Mesendoderm (in vitro differentiated cells): Measurements from ENCODE around the gene RBMS3.

Experiments
- DNase-seq: peaks from one replicate; pipeline ENCODE4 v3.0.0; 2013
- H2AK5ac ChIP-seq: 2 replicates; pipeline ENCODE4 v1.6.1; 2013; ENCODE audit warnings: low read length, inconsistent platforms
- H2BK120ac ChIP-seq: 2 replicates; pipeline ENCODE4 v1.6.1; 2013; ENCODE audit warnings: low read depth, mild to moderate bottlenecking, low read length, moderate library complexity, mixed read lengths
- H2BK15ac ChIP-seq: replicated peaks from 2 replicates; pipeline ENCODE4 v1.6.1; 2013; ENCODE audit warnings: low read depth, mild to moderate bottlenecking, moderate library complexity
- H2BK5ac ChIP-seq: 2 replicates; pipeline ENCODE4 v1.6.1; 2013; ENCODE audit warnings: low read length, inconsistent platforms
- H3K18ac ChIP-seq: 2 replicates; pipeline ENCODE4 v1.6.1; 2013; ENCODE audit warnings: mild to moderate bottlenecking, low read length, mixed read lengths
- H3K23ac ChIP-seq: one replicate; pipeline ENCODE4 v1.6.1; 2013; ENCODE audit warnings: low read length
- H3K27ac ChIP-seq: 2 replicates; pipeline ENCODE4 v1.5.1; 2013; ENCODE audit warnings: low read depth, mild to moderate bottlenecking, inconsistent platforms, low read length, moderate library complexity
- H3K27me3 ChIP-seq: 2 replicates; pipeline ENCODE4 v1.6.1; 2013; ENCODE audit warnings: low read length, control low read depth, mild to moderate bottlenecking, inconsistent platforms; ENCODE audit not compliant: insufficient read depth, poor library complexity
- H3K36me3 ChIP-seq: 2 replicates; pipeline ENCODE4 v1.6.1; 2013; ENCODE audit warnings: low read length, inconsistent platforms; ENCODE audit not compliant: control insufficient read depth, insufficient read depth
- H3K4ac ChIP-seq: one replicate; pipeline ENCODE4 v1.6.1; 2013; ENCODE audit warnings: low read depth, mild to moderate bottlenecking, low read length, moderate library complexity
- H3K4me1 ChIP-seq: 2 replicates; pipeline ENCODE4 v1.6.1; 2013; ENCODE audit warnings: low read depth, low read length, inconsistent platforms; ENCODE audit not compliant: control insufficient read depth
- H3K4me2 ChIP-seq: 2 replicates; pipeline ENCODE4 v1.6.1; 2013; ENCODE audit warnings: low read length
- H3K4me3 ChIP-seq: 2 replicates; pipeline ENCODE4 v1.5.1; 2013; ENCODE audit warnings: mild to moderate bottlenecking, low read length
- H3K56ac ChIP-seq: one replicate; pipeline ENCODE4 v1.6.1; 2013; ENCODE audit warnings: low read length
- H3K79me1 ChIP-seq: 2 replicates; pipeline ENCODE4 v1.6.1; 2013; ENCODE audit warnings: low read length, inconsistent platforms
- H3K79me2 ChIP-seq: 2 replicates; pipeline ENCODE4 v1.6.1; 2013; ENCODE audit warnings: mild to moderate bottlenecking, low read length; ENCODE audit not compliant: control insufficient read depth, insufficient read depth
- H3K9ac ChIP-seq: 2 replicates; pipeline ENCODE4 v1.6.1; 2013; ENCODE audit warnings: low read length, inconsistent platforms
- H4K5ac ChIP-seq: one replicate; pipeline ENCODE4 v1.6.1; 2013; ENCODE audit warnings: low read length
- H4K8ac ChIP-seq: one replicate; pipeline ENCODE4 v1.6.1; 2013; ENCODE audit warnings: low read depth, mild to moderate bottlenecking, control low read depth, low read length, moderate library complexity
- WGBS: extraction: QIAGEN DNeasy Blood & Tissue Kit; methylation state at CpG from one replicate; pipeline ENCODE4 v1.1.7; 2013; ENCODE audit warnings: low lambda C conversion rate, missing lambda C conversion rate; ENCODE audit not compliant: insufficient coverage; ENCODE audit errors: extremely low coverage; 5-methylcytosine and 5-hydroxymethylcytosine counted together

Gene RBMS3

DNA sequence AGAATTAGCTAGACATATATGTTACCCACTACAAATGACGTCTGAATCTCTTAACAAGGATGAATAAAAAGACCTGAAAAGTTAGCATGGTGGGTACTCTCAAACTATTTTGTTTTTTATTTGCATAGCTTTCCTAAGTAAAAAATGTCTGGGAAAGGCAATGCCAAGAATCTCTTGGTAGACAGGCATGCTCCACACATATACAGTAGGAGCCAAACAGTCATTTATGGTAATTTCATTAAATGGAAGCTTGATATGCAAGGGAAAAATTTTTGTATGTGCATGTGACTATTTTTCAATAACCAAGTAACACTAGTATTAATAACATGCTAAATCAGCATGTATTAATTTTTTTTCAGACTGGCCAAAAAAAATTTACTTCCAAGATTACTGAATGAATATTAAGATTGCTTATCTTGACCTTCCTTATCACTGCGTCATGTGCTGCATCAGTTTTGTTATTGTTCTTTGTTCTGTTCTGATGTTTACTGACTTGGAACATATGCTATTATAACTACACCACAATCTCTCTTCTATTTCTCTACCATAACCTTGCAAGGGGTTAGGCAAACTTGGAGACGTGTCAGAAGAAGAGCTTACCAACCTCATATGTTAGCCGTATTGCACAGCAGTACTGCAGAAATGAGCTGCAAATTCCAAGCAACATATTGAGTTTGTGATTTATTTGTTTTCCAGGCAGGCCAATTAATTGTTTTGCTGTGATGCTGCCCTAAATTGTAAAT lies 255.3 kb downstream of the RBMS3 start:
- Histone ChIP-seq H3K56ac (no peak overlapping the region), H4K8ac (no peak overlapping the region), H3K27me3 (no peaks in the 10 kb centered on the region), H3K18ac (no peak overlapping the region), H4K5ac (no peak overlapping the region), H3K4me2 (no peak overlapping the region), H2BK15ac (no peak overlapping the region), H2AK5ac (no peak overlapping the region), H3K9ac (no peak overlapping the region), H3K4ac (no peak overlapping the region), H3K4me3 (no peak overlapping the region), H3K79me2 (no peaks in the 10 kb centered on the region), H2BK5ac (no peak overlapping the region), H3K27ac (no peak overlapping the region), H2BK120ac (no peak overlapping the region), H3K36me3 (no peaks in the 10 kb centered on the region), H3K79me1 (no peaks in the 10 kb centered on the region), H3K23ac (no peak overlapping the region), H3K4me1 (no peaks in the 10 kb centered on the region)
- no CpG with 5 or more reads among the region's 4 CpGs for WGBS
- DNase-seq = no peak

DNA sequence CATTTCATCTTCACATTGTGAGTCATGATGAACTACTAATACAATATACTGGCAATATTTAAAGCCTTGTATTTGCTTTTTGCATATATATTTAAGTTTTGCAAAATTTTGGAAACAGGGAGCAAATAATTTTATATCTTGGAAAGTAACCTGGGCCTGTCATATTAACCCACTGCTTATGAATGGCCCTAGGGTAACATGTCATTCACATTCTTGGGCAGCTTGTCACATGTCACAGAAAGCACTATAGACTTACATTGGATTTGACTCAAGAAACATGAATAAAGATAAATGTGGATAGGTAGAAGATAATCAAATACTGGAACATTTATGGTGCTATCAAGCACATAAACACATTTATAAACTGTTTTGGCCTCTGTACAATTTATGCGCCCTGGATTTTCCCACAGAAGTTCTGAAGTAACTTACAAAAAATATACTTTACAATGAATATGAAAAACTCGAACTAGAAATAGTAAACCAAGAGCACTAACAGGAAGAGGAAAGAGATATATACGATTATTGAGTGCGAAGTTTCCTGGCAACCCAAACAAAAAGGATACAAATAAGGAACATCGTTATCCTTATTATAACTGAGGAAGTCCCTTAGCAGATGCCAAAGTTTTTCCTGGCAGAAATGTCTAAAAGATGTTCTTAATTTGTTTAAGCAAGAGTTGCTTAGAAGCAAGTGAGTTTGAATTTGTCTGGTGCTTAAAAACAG lies 257.2 kb downstream of the RBMS3 start:
- Histone ChIP-seq H3K27ac (no peak overlapping the region), H2AK5ac (no peak overlapping the region), H3K4me3 (no peak overlapping the region), H3K27me3 (no peaks in the 10 kb centered on the region), H3K4me1 (no peaks in the 10 kb centered on the region), H3K56ac (no peak overlapping the region), H4K8ac (no peak overlapping the region), H2BK120ac (no peak overlapping the region), H3K79me1 (no peaks in the 10 kb centered on the region), H3K23ac (no peak overlapping the region), H3K9ac (no peak overlapping the region), H2BK15ac (no peak overlapping the region), H3K4ac (no peak overlapping the region), H3K18ac (no peak overlapping the region), H2BK5ac (no peak overlapping the region), H3K4me2 (no peak overlapping the region), H4K5ac (no peak overlapping the region), H3K79me2 (no peaks in the 10 kb centered on the region), H3K36me3 (no peaks in the 10 kb centered on the region)
- no peak for DNase-seq
- WGBS = no CpG with 5 or more reads among the region's 5 CpGs

DNA sequence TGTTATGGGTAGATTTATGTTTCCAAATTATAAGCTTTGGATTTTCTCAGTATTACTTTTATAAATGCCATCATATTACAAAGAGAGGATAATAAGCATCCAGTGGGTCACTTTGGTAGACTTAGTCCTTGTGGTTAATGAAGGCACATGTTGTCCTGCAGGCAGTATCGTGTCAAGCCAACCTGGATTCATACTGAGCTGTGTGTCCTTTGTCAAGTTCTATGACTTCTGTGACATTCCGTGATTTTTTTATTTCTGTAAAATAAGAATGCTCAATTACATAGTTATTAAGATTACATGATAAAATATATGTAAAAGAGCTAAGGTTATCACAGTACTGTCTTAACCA lies 257.7 kb downstream of the RBMS3 start:
- Histone ChIP-seq H3K4me3 (no peak overlapping the region), H3K4ac (no peak overlapping the region), H4K5ac (no peak overlapping the region), H3K23ac (no peak overlapping the region), H3K18ac (no peak overlapping the region), H3K27me3 (no peaks in the 10 kb centered on the region), H2BK15ac (no peak overlapping the region), H2AK5ac (no peak overlapping the region), H3K9ac (no peak overlapping the region), H3K56ac (no peak overlapping the region), H3K27ac (no peak overlapping the region), H3K79me1 (no peaks in the 10 kb centered on the region), H4K8ac (no peak overlapping the region), H3K36me3 (no peaks in the 10 kb centered on the region), H3K4me1 (no peaks in the 10 kb centered on the region), H2BK5ac (no peak overlapping the region), H2BK120ac (no peak overlapping the region), H3K4me2 (no peak overlapping the region), H3K79me2 (no peaks in the 10 kb centered on the region)
- no CpG with 5 or more reads among the region's 2 CpGs for WGBS
- DNase-seq = no peak

DNA sequence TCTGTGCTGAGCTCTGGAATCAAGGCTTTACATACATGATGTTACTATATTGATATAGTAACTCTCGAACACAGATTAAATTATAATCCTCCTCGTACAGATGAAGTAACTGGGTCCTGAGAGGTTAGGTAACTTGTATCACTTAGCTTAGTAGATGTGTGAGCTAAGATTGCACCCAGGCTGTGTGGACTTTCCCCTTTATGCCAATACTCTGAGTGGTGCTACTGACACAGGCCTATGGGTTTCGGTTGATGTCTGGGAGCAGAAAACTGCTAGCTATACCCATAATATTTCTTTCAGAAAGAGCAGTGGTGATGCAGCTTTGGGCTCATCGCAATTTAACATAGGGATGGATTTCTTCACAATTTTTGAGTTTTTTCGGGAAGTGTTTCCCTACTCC lies 259.7 kb downstream of the RBMS3 start:
- Histone ChIP-seq H2BK15ac (no peak overlapping the region), H3K4me3 (no peak overlapping the region), H3K4ac (peak overlapping the region; percentile 31), H3K27ac (no peak overlapping the region), H4K8ac (no peak overlapping the region), H3K79me2 (no peaks in the 10 kb centered on the region), H3K4me1 (no peaks in the 10 kb centered on the region), H2BK120ac (no peak overlapping the region), H3K56ac (no peak overlapping the region), H4K5ac (no peak overlapping the region), H3K79me1 (no peaks in the 10 kb centered on the region), H3K27me3 (no peaks in the 10 kb centered on the region), H3K4me2 (no peak overlapping the region), H3K36me3 (no peaks in the 10 kb centered on the region), H3K18ac (no peak overlapping the region), H2AK5ac (no peak overlapping the region), H3K9ac (no peak overlapping the region), H3K23ac (no peak overlapping the region), H2BK5ac (no peak overlapping the region)
- no CpG with 5 or more reads among the region's 5 CpGs for WGBS
- no peak for DNase-seq

DNA sequence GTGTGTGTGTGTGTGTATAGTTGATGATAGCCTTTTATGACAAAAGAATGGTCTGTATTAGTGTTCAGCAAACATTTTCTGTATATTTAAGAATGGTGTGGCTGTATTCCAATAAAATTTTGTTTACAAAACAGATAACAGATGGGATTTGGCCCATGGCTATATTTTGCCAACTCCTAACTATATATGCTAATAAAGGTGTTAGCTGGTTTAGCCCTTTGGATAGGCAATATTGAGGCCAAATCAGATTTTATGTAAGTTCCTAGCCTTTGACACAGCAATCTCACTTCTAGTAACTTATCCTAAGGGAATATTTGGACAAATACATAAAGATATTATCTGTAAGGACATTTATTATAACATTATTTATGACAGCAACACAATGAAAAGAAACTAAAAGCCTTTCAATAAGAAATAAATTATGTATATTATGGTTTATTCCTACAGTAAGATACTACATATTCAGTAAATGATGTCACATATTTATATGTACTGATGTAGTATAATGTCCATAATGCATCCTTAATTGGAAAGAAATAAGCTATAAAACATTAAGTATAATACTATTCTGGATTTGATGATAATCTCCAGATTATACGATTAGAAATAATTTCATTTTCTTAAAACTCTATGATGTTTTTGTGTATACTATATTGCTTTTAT lies 264.0 kb downstream of the RBMS3 start:
- H3K27ac ChIP-seq = no peak overlapping the region
- DNase-seq = no peak
- WGBS = no CpG with 5 or more reads among the region's 1 CpG
- no peak overlapping the region for H2BK15ac ChIP-seq
- H3K79me2 ChIP-seq = no peaks in the 10 kb centered on the region
- no peak overlapping the region for H3K18ac ChIP-seq
- no peaks in the 10 kb centered on the region for H3K4me1 ChIP-seq
- no peak overlapping the region for H4K5ac ChIP-seq
- H4K8ac ChIP-seq = no peak overlapping the region
- H3K9ac ChIP-seq = no peak overlapping the region
- no peaks in the 10 kb centered on the region for H3K36me3 ChIP-seq
- no peaks in the 10 kb centered on the region for H3K27me3 ChIP-seq
- no peak overlapping the region for H3K4me2 ChIP-seq
- no peak overlapping the region for H3K4ac ChIP-seq
- H2AK5ac ChIP-seq = no peak overlapping the region
- H3K79me1 ChIP-seq = no peaks in the 10 kb centered on the region
- no peak overlapping the region for H3K4me3 ChIP-seq
- no peak overlapping the region for H2BK120ac ChIP-seq
- no peak overlapping the region for H2BK5ac ChIP-seq
- H3K23ac ChIP-seq = no peak overlapping the region
- H3K56ac ChIP-seq = no peak overlapping the region
